GM18505 (cell line): Measurements from ENCODE around the gene ZNF581.

Source experiments
- ATAC-seq: cut with Tn5 transposase; IDR thresholded peaks from one replicate; pipeline ENCODE4 v1.9.1; 2021; ENCODE audit not compliant: unreplicated experiment
- POLR2A ChIP-seq: IDR thresholded peaks from 4 replicates; pipeline ENCODE4 v1.6.1; 2011; ENCODE audit warnings: borderline replicate concordance; ENCODE audit not compliant: insufficient read depth, insufficient read length; ENCODE audit errors: extremely low read depth

The ZNF581 gene

DNA sequence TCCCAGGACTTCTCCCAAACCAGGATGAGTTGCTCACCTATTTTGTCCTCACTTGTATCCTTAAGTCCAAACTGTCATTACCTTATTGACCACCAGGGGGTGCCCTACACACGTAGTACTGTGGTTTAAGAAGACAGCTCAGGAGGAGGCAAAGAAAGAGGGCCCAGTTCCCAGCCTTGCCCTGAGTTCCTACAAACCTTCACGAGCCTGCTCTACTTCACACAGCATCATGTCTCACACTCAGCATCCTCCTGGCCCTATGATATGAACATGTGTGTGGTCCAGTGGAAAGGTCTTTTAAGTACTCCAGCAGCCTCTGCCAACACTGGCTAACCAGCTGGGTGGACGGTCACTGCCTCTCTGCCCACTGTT, 11.0 kb upstream of the ZNF581 start:
- TF ChIP-seq POLR2A: no peak
- no peak for ATAC-seq

DNA sequence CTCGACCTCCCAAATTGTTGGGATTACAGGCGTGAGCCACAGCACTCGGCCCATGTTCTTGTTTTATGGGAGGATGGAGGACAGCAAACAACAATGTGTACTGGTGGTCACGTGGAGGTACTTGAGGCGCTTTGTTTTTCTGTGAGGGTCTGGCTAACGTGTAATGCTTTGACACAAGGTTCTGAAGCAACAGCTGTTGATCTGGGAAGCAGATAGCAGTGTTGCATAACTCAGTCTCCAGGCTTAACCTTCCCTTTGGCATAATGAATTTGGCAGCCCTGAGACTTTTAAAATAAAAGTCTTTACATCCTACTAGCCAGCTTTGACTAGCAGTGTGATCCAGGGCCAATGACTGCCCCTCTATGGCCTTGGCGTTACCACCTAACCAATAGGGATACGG, 9.6 kb upstream of the ZNF581 start:
- no peak for TF ChIP-seq POLR2A
- ATAC-seq: no peak

GRCh38 chr19:55635334-55635717, 8.1 kb upstream of the ZNF581 start:
- no peak for ATAC-seq
- TF ChIP-seq POLR2A: no peak

- no peak for TF ChIP-seq POLR2A
- ATAC-seq: no peak
Observed at GRCh38 chr19:55635856-55636440, 7.5 kb upstream of the ZNF581 start.

GRCh38 chr19:55636723-55637122, 6.7 kb upstream of the ZNF581 start:
- no peak for TF ChIP-seq POLR2A
- ATAC-seq: no peak

DNA sequence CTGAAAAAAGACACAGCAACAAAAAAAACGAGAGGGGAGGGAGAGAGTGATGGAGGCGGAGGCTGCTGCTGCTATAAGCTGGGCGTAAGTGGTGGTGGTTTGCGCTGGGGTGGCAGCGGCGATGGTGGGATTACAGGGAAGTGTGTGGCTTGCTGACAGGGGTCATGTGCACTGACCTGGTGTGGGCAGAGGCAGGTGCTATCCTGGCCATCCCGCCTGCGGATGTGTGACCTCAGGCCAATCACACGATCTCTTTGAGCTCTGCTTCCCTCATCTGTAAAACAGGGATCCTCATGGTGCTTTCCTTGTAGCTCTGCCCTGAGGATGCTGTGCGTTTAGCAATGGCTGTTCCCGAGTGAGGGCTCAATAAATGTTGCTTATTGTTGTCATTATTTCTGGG, 5.9 kb upstream of the ZNF581 start:
- no peak for ATAC-seq
- TF ChIP-seq POLR2A: no peak

- peak; percentile 30 for TF ChIP-seq POLR2A
- no peak for ATAC-seq
Observed at GRCh38 chr19:55638864-55639359, 4.5 kb upstream of the ZNF581 start.

DNA sequence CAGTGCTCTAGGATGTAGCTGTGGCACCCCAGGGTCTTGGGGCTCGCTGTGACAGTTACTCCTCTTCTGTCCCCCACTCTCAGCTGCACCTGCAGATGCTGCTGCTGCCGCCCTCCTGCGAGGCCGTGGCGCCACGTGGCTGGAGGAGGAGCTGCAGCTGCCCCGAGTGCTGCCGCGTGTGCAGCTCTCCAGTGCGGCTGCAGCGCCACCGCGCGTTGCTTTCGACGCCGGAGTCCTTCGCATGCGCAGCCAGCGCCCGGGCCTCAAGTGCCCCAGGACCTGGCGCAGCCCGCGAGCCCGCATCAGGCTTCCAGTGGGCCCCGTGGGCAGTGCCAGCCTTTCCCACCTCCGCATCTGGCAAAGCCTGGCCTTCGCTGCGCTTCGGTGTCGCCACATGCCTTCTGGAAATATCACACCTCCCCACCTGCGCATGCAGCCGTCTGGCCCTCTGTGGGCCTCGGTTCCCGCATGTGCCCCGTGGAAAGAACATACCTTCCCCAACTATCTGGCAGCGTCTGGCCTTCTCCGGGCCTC, 3.3 kb upstream of the ZNF581 start:
- TF ChIP-seq POLR2A: peak; percentile 44
- no peak for ATAC-seq

DNA sequence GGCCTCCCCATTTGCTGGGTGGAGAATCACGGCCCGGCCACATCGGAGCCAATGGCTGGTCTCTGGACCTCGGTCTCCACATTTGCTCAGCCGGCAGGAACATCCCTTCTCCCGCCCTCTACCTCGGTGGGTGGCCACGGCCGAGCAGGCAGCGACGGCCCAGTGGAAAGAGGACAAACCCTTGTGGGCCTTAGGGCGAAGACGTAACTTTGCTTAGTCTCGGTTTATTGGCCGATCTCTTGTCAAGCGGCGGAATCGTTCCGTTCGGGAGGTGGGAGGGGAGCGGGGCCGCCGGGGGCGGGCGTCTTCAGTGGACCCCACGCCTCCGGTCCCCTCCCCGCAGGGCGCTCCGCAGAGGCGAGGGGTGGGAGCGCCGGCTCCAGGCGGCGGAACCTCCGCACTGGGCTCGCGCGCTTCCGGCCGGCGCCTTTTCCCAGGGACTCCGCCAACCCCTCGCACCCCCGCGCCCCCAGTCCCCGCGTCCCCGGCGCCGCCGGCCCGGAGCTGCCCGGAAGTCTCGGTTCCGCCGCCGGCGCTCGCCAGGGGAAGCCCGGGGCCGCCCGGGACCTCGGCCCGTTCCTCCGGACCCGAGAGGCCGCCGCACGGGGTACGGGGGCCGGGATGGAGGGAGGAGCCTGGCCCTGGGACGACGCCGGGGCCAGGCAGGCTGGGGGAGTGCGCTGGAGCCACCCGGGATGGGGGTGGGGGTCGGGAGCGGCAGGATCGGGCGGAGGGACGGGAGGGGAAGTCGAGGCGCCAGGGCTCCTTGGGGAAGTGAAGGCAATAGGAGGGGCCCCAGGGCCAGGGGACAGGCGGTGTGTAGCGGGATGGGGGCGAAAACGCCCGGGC, 2.6 kb upstream of the ZNF581 start, which contains the start of gene ZNF580:
Gene ZNF580, plus strand, starts transcription at position 426 of the 849 bp plus-strand sequence. CDS start 1,507 bp downstream, outside the sequence.
- no peak for ATAC-seq
- TF ChIP-seq POLR2A: peak; percentile 20

GRCh38 chr19:55641426-55642152, 1.9 kb upstream of the ZNF581 start:
- TF ChIP-seq POLR2A: no peak
- no peak for ATAC-seq

GRCh38 chr19:55642153-55643002, 1.1 kb upstream of the ZNF581 start:
- no peak for ATAC-seq
- TF ChIP-seq POLR2A: peak; percentile 21

DNA sequence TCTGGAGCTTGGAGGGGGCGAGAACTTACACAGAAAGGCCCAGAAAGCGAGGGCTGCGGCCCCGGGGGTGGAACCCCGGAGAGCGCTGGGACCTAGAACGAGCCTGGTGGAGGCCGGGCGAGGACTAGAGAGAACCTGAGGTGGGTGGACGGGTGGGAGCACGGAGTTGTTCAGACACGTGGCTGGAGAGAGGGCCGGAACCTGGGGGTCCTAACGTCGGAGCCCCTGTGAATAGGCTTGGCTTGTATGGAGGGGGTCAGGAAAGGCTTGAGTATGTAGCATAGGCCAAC, 383 bp downstream of the ZNF581 start:
- TF ChIP-seq POLR2A: no peak
- no peak for ATAC-seq
